ENCODE measurements around the gene PAFAH2. TPM values are rescaled to one million over a fixed set of nuclear protein-coding genes. Genes with fewer than 3 reads are reported as not detected.

The PAFAH2 gene
- total and polyA plus RNA-seq, 2 donors from 2014 or later, result 21.0 to 23.5 TPM

DNA sequence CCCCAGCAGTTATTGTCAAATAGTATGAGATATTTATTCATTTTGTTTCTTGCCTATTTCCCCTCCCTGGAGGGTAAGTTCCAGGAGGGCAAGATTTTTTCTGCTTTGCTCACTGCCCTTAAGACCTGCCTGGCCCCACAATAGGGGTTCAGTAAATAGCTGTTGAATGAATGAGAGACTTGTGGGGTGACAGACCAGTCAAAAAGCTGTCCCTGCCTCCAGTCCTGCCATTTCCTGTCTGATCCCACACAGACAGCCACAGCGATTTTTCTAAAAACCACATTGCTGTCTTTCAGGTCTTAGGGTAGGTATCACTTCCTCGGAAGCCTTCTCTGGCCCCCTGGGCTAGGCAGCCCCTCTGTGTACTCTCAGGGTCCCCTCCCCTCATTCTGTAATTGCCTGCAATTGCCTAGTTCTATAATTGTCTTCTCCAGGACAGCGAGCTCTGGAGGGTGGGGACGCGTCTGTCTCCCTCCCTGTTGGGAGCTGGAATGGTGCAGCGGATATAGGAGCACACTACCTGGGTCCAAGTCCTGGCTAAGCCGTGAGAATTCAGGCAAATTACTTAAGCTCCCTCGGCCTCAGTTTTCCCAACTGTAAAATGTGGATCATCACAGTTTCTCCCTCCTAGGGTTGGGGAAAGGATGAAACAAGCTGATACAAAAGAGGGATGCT lies 21.9 kb upstream of the PAFAH2 start:
- H3K27me3 ChIP-seq (ENCODE audit: control insufficient read depth, insufficient read depth, low read length), result no peaks in the 10 kb centered on the region
- FAIRE-seq (no peak), DNase-seq (no peak)
- H3K9me3 ChIP-seq (ENCODE audit: control insufficient read depth in 2 of 3, insufficient read depth in 1 of 3, low read length in 3 of 3), result no peaks in the 10 kb centered on the region
- no peak overlapping the region for H3K27ac ChIP-seq (ENCODE audit: low read depth in 2 of 2, low read length in 2 of 2)
- H3K9ac ChIP-seq (ENCODE audit: low read length in 3 of 3), result no peak overlapping the region
- no peaks in the 10 kb centered on the region for H3K36me3 ChIP-seq (ENCODE audit: control insufficient read depth in 2 of 3, insufficient read depth in 3 of 3, low read length in 3 of 3)
- H3K4me1 ChIP-seq (ENCODE audit: control insufficient read depth in 2 of 3, insufficient read depth in 2 of 3, low read depth in 1 of 3, low read length in 3 of 3), result no peaks in the 10 kb centered on the region
- no peak overlapping the region for H3K4me3 ChIP-seq (ENCODE audit: low read length in 3 of 3)
- TF ChIP-seq, protein P1, sequence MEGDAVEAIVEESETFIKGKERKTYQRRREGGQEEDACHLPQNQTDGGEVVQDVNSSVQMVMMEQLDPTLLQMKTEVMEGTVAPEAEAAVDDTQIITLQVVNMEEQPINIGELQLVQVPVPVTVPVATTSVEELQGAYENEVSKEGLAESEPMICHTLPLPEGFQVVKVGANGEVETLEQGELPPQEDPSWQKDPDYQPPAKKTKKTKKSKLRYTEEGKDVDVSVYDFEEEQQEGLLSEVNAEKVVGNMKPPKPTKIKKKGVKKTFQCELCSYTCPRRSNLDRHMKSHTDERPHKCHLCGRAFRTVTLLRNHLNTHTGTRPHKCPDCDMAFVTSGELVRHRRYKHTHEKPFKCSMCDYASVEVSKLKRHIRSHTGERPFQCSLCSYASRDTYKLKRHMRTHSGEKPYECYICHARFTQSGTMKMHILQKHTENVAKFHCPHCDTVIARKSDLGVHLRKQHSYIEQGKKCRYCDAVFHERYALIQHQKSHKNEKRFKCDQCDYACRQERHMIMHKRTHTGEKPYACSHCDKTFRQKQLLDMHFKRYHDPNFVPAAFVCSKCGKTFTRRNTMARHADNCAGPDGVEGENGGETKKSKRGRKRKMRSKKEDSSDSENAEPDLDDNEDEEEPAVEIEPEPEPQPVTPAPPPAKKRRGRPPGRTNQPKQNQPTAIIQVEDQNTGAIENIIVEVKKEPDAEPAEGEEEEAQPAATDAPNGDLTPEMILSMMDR (IDR thresholded peaks at IDR 0.05; ENCODE audit: borderline replicate concordance, extremely low read depth, insufficient read depth), result no peak
- intact Hi-C loops (cut with DNase I), result no loop called here

DNA sequence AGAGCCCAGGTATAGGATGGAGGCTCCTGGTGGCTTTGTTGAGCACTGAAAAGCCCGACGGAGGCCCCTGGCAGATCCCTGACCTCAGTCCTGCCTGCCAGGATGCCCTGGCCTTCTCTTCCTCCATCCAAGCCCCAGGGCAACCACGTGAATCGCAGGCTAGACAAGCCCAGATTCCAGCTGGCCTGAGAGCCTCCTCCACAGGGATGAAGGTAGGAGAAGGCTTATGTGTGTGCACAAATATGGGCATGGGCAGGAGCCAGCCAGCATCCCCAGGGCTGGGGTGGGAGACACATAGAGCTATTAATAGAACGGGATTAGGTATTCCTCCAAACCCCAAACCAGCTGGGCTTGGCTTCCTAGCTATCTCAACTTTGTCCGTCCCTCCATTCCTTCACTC lies 19.7 kb upstream of the PAFAH2 start:
- intact Hi-C loops (cut with DNase I), result no loop called here
- DNase-seq, result no peak
- TF ChIP-seq, protein P1 (IDR thresholded peaks at IDR 0.05; ENCODE audit: borderline replicate concordance, extremely low read depth, insufficient read depth), result no peak
- H3K9me3 ChIP-seq (ENCODE audit: control insufficient read depth in 2 of 3, insufficient read depth in 1 of 3, low read length in 3 of 3), result no peaks in the 10 kb centered on the region
- no peaks in the 10 kb centered on the region for H3K36me3 ChIP-seq (ENCODE audit: control insufficient read depth in 2 of 3, insufficient read depth in 3 of 3, low read length in 3 of 3)
- FAIRE-seq, result no peak
- H3K27me3 ChIP-seq (ENCODE audit: control insufficient read depth, insufficient read depth, low read length), result no peaks in the 10 kb centered on the region
- no peaks in the 10 kb centered on the region for H3K4me1 ChIP-seq (ENCODE audit: control insufficient read depth in 2 of 3, insufficient read depth in 2 of 3, low read depth in 1 of 3, low read length in 3 of 3)
- H3K4me3 ChIP-seq (ENCODE audit: low read length in 3 of 3), result no peak overlapping the region
- H3K9ac ChIP-seq (ENCODE audit: low read length in 3 of 3), result no peak overlapping the region
- H3K27ac ChIP-seq (ENCODE audit: low read depth in 2 of 2, low read length in 2 of 2), result no peak overlapping the region

DNA sequence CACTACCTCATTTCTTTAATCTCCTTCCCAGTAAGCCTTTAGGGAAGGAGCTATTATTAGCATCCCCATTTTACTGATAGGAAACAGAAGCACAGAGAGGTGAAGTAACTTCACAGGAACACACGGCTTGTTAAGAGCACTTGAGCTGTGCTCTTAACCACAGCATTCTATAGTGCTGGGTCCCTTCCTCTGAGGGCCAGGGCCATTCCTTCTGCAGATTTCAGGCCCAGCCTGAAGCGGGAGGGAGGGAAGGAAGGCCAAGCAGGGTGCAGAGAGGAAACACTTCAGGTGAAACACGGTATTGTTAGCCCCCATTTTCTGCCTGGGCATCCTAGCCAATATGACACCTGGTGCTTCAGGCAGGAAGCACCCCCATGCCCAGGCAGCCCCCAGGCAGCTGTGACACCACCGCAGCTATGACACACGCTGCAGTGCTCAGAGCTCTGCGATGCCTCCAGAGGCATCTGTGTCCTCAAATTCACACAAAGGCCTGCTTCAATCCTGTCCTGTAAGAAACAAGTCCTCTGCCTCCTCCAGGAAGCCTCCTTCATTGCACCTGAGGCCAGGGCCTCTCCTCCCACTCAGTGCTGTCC lies 19.2 kb upstream of the PAFAH2 start:
- TF ChIP-seq, protein P1 (IDR thresholded peaks at IDR 0.05; ENCODE audit: borderline replicate concordance, extremely low read depth, insufficient read depth), result no peak
- DNase-seq, result no peak
- no peak for FAIRE-seq
- Histone ChIP-seq H3K27me3 (ENCODE audit: control insufficient read depth, insufficient read depth, low read length) (no peaks in the 10 kb centered on the region), H3K27ac (ENCODE audit: low read depth in 2 of 2, low read length in 2 of 2) (no peak overlapping the region), H3K4me3 (ENCODE audit: low read length in 3 of 3) (no peak overlapping the region), H3K4me1 (ENCODE audit: control insufficient read depth in 2 of 3, insufficient read depth in 2 of 3, low read depth in 1 of 3, low read length in 3 of 3) (no peaks in the 10 kb centered on the region), H3K9me3 (ENCODE audit: control insufficient read depth in 2 of 3, insufficient read depth in 1 of 3, low read length in 3 of 3) (no peaks in the 10 kb centered on the region), H3K9ac (ENCODE audit: low read length in 3 of 3) (no peak overlapping the region), H3K36me3 (ENCODE audit: control insufficient read depth in 2 of 3, insufficient read depth in 3 of 3, low read length in 3 of 3) (no peaks in the 10 kb centered on the region)
- intact Hi-C loops (cut with DNase I), result no loop called here

Data from kidney (tissue), 14 donors.